ENCODE results near the gene LUZP2.

DNA sequence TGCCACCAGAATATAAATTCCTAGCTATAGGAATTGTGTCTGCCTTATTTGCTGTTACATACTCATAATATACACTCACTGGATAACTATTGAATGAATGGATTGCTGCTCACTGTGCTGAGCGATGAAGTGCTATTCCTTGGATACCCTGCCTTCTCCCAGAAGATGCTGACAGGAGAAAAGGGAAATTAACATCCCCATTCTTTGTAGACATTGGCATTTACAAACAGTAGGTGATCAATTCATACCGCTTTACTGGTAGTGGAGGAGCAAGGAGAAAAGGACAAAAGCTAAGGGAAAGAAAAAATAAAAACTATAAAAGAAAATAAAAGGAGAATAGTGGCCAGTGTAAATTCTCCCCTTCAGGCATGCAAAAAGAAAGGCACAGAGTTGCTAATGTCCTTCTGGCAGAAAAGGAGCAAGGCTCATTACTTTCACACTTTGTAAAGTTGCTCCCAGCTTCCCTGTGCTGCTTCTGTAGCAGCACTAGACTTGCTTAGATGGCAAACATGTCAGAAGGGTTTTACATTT is 183.0 kb downstream of the LUZP2 start:
- TF ChIP-seq, protein P1, sequence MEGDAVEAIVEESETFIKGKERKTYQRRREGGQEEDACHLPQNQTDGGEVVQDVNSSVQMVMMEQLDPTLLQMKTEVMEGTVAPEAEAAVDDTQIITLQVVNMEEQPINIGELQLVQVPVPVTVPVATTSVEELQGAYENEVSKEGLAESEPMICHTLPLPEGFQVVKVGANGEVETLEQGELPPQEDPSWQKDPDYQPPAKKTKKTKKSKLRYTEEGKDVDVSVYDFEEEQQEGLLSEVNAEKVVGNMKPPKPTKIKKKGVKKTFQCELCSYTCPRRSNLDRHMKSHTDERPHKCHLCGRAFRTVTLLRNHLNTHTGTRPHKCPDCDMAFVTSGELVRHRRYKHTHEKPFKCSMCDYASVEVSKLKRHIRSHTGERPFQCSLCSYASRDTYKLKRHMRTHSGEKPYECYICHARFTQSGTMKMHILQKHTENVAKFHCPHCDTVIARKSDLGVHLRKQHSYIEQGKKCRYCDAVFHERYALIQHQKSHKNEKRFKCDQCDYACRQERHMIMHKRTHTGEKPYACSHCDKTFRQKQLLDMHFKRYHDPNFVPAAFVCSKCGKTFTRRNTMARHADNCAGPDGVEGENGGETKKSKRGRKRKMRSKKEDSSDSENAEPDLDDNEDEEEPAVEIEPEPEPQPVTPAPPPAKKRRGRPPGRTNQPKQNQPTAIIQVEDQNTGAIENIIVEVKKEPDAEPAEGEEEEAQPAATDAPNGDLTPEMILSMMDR (IDR thresholded peaks at IDR 0.05; ENCODE audit: insufficient read depth, low read length, poor library complexity, severe bottlenecking) = no peak
- no peak for TF ChIP-seq EZH2phosphoT487 (conservative IDR thresholded peaks at IDR 0.05; ENCODE audit: low read length)
